ENCODE results near the gene TMED7.

TMED7 gene

DNA sequence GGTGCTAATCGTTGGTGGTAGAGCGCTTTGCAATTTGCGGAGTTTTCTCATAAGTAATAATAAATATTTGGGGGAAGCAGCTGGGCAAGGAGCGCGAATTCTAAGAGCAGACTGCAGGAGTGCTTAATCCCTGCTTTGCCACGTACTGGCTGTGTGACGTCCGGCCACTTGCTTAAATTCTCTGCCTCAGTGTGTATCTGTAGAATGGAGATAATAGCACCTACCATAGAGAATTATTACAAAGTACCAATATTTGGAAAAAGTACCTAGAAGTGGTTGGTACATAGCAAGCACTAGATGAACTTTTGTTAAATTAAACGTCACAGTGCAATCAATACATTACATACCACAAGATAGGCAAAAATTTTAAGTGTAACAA is 598 bp upstream of the TMED7 start:
- DNase-seq, result no peak

GRCh38 chr5:115624994-115625393 is 842 bp downstream of the TMED7 start:
- DNase-seq, result no peak

DNA sequence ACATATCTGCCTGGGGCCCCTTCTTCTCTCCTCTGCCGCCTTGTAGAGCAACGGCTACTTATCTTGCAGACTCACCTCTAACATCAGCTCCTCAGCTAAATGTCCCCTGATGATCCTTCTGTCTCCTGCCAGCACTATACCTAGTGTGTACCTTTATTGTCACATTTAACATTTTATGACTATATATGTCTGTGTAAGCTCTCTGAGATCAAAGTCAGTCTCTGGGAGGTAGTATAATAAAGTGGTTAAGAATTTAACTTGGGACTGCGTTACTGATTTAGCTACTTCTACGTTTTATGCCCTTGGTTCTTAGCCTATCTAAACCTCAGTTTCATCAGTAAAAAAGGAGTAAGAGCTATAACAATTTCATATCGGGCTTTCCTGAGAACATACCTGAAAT is 2.2 kb downstream of the TMED7 start:
- no peak for DNase-seq

DNA sequence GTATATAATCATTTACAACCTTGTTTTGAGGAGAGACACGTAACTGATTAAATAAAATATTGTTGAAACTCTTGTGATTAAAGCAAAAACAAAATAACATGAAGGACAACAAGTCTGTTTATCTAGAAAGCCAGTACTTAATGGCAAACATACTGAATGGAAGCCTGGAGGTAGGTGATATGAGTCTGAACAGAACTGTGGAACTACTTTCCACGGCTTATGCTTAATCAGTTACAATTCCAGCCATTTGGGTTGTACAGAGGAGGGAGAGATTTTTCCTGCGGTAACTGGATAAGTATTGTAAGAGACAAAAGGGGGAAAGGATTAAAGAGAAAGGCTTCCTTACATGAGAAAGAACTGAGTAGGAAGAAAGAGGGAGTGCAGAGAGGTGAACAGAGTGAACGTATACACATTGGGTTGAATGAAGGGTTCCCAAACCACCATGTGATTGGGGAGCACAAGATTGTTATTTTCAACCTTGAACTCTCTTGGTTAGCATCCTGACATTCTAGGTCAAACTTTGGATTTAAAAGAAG is 4.4 kb downstream of the TMED7 start:
- no peak for DNase-seq

- DNase-seq, result no peak
These were observed 8.9 kb downstream of the TMED7 start for GRCh38 chr5:115616892-115617291.

DNA sequence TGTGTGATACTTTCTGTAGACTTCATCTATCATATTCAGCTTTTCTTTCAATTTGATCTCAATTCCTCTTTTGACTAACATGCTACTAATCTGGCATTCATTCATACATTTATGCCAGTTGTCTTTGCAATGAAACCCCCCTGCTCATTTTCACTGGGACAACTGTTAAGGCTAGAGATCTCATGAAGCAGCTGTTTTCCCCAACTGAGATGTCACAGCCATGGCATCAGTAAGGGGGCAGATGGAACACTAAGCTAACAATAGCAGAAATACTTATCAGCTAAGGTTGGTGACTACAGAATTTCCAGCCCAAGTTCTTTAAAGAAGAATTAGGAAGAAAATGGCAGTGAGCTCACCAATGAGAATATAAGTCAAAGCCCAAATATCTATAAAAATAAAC is 9.4 kb downstream of the TMED7 start:
- DNase-seq, result no peak

DNA sequence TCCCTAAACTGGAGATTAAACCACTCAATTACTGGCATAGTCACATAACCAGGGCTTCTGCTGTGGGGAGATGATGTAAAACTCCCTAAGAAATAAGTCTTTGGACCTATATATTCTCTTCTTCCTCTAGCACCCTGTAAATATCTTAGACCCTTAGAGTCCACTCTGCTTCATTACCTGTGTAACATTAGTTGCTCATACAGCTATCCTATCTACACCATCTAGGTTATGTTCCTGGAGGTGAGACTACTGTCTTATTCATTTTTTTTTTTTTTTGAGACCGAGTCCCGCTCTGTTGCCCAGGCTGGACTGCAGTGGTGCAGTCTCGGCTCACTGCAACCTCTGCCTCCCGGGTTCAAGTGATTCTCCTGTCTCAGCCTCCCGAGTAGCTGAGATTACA is 14.0 kb downstream of the TMED7 start:
- DNase-seq, result no peak

DNA sequence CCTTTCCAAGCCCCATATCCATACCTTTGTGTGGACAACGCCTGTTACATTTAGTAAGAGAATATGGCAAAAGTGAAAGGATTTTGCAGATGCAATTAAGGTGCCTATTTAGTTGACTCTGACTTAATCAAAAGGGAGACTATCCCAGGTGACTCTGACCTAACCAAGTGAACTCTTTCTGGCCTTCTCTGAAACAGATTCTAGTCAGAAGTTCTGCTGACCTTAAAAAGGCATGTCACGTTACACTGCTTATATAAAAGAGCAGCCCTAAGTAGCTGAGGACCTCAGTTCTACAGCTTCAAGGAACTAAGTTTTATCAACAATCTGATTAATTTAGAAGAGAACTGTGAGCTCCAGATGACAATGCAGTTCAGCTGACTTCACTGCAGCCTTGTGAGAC is 17.9 kb downstream of the TMED7 start:
- DNase-seq, result no peak

- DNase-seq, result no peak
These were observed 20.4 kb downstream of the TMED7 start for GRCh38 chr5:115605436-115605835.

DNA sequence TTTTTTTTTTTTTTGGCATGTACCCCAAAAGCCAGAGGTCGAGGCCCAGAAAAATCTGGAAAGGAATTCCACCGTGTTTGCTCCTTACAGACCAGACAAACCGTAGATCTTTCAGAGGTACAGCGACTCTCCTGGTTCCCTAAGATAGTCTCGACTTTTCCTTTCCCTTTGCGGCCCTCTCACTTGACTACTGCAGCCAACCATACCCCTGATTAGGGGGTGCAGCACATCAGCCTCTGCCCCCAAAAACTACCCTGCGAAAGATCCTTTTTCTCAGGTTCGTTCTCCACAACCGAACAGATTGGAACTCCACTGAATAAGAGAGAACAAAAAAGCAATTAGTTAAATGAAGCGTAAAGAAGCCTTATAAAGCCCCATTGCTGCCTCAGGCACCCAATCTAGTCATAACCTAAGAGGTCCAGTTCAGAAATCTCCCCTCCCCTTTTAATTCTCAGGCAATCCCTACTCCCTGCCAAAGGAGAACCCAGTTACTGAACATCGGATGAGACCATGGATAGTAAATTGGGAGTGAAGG is 23.2 kb downstream of the TMED7 start:
- DNase-seq, result no peak

DNA sequence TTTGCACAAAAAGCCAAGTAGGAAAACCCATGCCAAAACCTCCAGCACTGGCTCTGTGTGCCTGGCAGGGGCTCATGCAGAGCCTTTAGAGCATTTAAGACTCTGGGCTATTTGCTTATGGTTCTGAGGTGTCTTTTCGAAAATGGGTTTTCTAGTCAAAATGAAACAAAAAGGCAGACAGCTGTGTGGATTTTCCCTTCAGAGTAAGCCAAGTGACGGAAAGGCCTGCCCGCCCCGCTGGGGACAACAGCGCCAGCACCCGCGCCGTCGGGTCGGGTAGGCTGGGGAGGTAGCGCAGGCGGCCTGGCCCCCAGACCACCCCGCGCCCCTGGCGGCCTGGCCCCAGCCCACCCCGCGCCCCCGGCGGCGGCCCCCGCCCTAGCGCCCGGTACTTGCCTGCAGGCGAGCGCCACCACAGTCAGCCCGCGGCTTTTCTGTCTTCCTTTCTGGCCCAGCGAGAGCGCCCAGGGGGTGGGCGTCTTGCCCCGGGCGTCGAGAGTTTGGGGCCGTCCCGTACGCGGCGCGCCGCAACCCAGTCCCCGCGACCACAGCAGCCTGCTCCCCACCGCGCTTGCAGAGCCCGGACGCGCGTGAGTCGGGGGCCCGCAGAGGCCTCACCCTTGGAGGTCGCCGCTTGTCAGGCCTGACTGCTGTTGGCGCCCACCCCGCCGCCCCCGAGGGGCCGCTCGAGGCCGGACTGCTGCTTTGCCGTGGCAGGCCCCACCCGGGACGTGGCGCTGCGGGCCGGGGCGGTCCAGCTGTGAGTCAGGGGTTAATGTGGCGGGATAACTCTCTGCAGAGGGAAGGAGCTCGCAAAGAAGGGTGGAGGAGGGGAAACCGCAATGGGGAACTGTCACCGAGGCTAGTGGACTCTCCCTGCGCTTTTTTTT is 23.9 kb downstream of the TMED7 start, which contains the start of gene TICAM2:
Gene TICAM2, minus strand, starts transcription at position 779 of the 890 bp plus-strand sequence. CDS start 21,223 bp downstream, outside the sequence.
- DNase-seq, result peak; percentile 75

DNA sequence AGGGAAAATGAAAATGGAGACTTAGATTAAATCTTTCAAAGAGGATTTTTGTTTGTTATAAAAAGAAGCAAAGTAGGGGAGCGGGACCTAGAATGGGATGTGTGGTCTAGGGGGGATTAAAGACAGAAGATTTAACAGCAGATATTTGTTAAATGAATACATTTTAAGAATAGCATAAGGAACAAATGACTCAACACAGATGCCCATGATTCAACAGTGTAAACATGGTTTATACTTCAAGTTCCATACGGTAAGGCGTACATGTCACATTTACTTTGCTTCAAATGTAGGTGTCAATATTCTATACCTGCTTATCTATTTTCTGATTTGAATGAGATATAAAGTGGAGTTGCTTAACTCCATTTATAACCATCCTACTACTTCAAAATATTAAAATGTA is 25.1 kb downstream of the TMED7 start:
- no peak for DNase-seq

GRCh38 chr5:115599924-115600323 is 25.9 kb downstream of the TMED7 start:
- DNase-seq, result no peak

- peak; percentile 41 for DNase-seq
These were observed 26.3 kb downstream of the TMED7 start for GRCh38 chr5:115599502-115599901.

GRCh38 chr5:115594128-115595047 is 31.4 kb downstream of the TMED7 start:
- DNase-seq, result no peak

DNA sequence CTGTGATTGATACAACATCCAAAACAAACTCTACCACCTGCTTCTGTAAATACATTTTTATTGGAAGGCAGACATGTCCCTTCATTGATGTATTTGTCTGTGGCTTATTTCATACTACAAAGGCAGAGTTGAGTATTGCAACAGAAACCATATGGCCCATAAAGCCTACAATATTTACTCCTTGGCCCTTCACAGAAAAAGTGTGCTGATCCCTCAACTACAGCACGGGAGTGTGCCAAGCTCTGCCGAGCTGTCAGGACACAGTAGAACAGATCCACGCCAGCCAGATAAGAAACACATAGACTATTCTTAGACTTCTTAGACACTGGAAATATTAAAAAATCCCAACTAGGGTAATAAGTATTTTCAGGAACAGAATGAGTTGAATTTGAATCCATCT is 36.8 kb downstream of the TMED7 start:
- no peak for DNase-seq

DNA sequence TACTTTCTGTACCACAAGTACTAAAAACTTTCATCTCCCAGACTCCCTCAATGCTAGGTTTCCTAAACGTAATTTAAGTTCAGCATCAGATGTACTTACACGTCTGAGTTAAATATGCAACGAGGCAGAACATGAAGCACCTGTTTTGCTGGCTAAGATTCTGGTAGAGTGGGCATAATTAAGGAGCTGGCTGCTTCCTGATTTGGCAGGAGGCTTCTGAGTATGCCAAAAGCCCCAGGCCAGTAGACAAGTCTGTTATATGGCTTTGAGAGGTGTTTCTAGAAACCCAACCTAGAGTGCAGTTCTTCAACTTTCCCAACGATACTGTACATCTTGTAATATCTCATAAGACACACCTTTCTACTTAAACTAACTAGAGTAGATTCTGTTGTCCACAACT is 37.2 kb downstream of the TMED7 start:
- DNase-seq, result peak; percentile 37

DNA sequence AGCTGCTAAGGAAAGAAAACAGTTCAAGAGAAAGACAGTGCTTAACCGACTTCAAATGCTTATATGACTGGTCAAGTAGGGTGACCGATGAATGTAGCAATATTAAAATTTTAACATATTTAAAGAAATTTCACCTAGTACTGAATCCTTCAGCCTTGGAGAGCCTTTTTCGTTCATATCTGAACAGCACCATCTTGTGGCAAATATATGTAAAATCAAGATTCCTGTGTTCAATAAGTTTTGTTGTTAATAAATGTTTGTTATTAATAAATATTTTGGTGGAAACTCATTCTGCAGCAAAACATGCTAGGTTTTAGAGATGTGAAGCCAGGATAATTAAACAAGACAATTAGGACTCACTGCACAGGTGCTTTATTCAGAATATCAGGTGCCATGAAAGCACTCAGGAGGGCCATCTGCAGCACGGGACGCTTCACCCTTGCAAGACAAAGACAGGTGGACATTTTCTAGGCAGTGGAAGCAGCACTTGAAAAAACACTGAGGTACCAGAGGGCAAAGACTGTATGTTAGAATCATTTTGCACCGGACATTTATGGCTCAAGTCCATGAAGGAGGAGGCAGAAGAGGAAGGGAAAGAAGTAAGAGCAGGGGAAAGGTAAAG is 39.2 kb downstream of the TMED7 start:
- DNase-seq, result peak; percentile 34

DNA sequence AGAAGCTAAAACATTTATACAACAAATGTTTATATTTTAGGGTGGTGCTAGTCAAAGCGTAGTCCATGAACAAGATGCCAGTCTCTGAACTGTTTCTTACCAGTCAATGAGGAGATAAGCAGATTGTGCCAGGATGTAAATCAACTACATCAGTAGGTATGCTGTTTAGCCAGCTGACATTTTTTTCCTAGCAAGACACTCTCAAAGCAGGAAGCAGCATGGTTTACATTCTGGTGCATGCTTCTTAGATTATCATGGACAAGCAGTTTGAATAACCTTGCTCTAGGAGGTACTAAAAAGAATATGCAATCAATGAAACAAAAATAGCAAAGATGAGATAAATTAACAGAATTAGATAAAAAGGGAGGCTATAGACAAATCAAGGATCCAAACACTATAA is 40.6 kb downstream of the TMED7 start:
- DNase-seq, result no peak

- no peak for DNase-seq
These were observed 41.3 kb downstream of the TMED7 start for GRCh38 chr5:115584501-115584900.

- DNase-seq, result no peak
These were observed 42.4 kb downstream of the TMED7 start for GRCh38 chr5:115583474-115583873.

DNA sequence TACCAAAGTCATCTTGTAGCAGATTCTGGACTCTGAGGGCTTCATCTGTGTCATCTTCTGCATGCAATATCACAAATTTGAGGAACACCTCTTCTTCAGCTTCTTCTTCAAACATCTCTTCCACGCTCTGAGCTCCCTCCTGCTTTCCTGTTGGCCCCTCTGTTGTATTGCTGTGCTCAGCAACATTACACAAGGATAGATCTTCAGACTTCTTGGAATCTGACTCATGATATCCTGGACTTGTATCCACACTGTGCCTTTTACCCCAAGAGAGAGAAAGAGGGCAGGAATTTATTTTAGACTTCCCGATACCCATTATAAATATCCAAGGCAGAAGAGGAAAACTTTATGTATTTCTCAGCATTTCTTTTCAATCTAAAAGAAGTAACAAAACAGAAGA is 44.9 kb downstream of the TMED7 start:
- no peak for DNase-seq

GRCh38 chr5:115579747-115580173 is 46.1 kb downstream of the TMED7 start:
- DNase-seq, result no peak

Data from RPMI8226 (cell line).